Kasumi-1 (cell line): Measurements from ENCODE around the gene C8B.

Experiments
- DNase-seq, 2 experiments: peaks; one replicate each; lab custom pipeline; 2025; lab: John Stamatoyannopoulos, UW

The C8B gene

GRCh38 chr1:56898005-56898373 lies 67.8 kb downstream of the C8B start:
- no peak for DNase-seq

- no peak for DNase-seq
These were observed 68.4 kb downstream of the C8B start for GRCh38 chr1:56897150-56898004.

- no peak for DNase-seq
These were observed 71.8 kb downstream of the C8B start for GRCh38 chr1:56894014-56894413.

- DNase-seq, result no peak
These were observed 75.6 kb downstream of the C8B start for GRCh38 chr1:56890229-56890628.

GRCh38 chr1:56881417-56881816 lies 84.4 kb downstream of the C8B start:
- no peak for DNase-seq

DNA sequence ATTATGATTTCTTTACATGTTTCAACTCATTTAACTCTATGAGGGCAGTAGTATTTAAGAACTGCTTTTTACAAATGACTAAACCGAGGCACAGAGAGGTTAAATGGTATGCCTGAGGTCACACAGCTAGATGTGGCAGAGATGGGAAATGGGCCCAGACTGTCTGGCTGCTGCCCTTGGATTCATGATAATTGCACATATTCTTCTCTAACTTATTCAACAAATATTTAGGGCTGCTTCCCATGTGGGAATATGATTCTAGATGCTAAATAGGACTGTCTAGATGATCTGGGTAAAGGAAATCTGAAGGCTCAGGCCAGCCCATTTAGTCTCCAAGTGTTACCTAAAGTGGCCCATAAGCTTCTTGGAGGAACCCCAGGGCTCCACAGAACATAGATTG lies 85.0 kb downstream of the C8B start:
- DNase-seq, result no peak
